ENCODE results near the gene PDF. TPM values are rescaled to one million over a fixed set of nuclear protein-coding genes. Genes with fewer than 3 reads are reported as not detected.

Gene PDF
- total RNA-seq, 1 experiment from 2014 or later = 9.1 TPM

GRCh38 chr16:69348222-69348621, 17.8 kb upstream of the PDF start:
- Histone ChIP-seq H3K36me3 (peaks cover 5% of the 10 kb centered on the region), H3K9me3 (no peaks in the 10 kb centered on the region), H3K4me3 (no peak overlapping the region), H3K27me3 (no peaks in the 10 kb centered on the region)
- no peak for DNase-seq

GRCh38 chr16:69346683-69347082, 16.3 kb upstream of the PDF start:
- Histone ChIP-seq H3K9me3 (no peaks in the 10 kb centered on the region), H3K36me3 (peaks cover 16% of the 10 kb centered on the region), H3K4me3 (no peak overlapping the region), H3K27me3 (no peaks in the 10 kb centered on the region)
- DNase-seq = no peak

- Histone ChIP-seq H3K36me3 (peaks cover 24% of the 10 kb centered on the region), H3K4me3 (no peak overlapping the region), H3K9me3 (no peaks in the 10 kb centered on the region), H3K27me3 (no peaks in the 10 kb centered on the region)
- no peak for DNase-seq
Observed at GRCh38 chr16:69345923-69346322, 15.5 kb upstream of the PDF start.

- no peak overlapping the region for H3K4me3 ChIP-seq
- peaks cover 33% of the 10 kb centered on the region for H3K36me3 ChIP-seq
- DNase-seq = no peak
- H3K27me3 ChIP-seq = no peaks in the 10 kb centered on the region
- H3K9me3 ChIP-seq = no peaks in the 10 kb centered on the region
Observed at GRCh38 chr16:69344171-69344570, 13.8 kb upstream of the PDF start.

GRCh38 chr16:69340095-69340644, 9.8 kb upstream of the PDF start:
- Histone ChIP-seq H3K36me3 (peaks cover 44% of the 10 kb centered on the region), H3K27me3 (no peaks in the 10 kb centered on the region), H3K9me3 (no peaks in the 10 kb centered on the region), H3K4me3 (peak overlapping the region; percentile 84)
- DNase-seq = no peak

GRCh38 chr16:69339289-69340094, 9.1 kb upstream of the PDF start, which contains the start of the genes COG8 and NIP7:
TSS of gene COG8 (minus strand) at chr16:69339564. CDS start at chr16:69339552, 12 bp downstream.
TSS of gene NIP7 (plus strand) at chr16:69339772. CDS start at chr16:69339830, 58 bp downstream.
- Histone ChIP-seq H3K36me3 (peaks cover 49% of the 10 kb centered on the region), H3K9me3 (no peaks in the 10 kb centered on the region), H3K4me3 (peak within 1 kb of the TSS; percentile 84), H3K27me3 (no peaks in the 10 kb centered on the region)
- DNase-seq = peak; percentile 93

GRCh38 chr16:69338557-69339288, 8.3 kb upstream of the PDF start:
- no peak for DNase-seq

GRCh38 chr16:69334696-69335095, 4.3 kb upstream of the PDF start:
- Histone ChIP-seq H3K4me3 (no peak overlapping the region), H3K9me3 (no peaks in the 10 kb centered on the region), H3K36me3 (peaks cover 38% of the 10 kb centered on the region), H3K27me3 (no peaks in the 10 kb centered on the region)
- DNase-seq = no peak

More at GRCh38 chr16:69338557-69339288, 8.3 kb upstream of the PDF start:
- no peaks in the 10 kb centered on the region for H3K27me3 ChIP-seq
- peaks cover 55% of the 10 kb centered on the region for H3K36me3 ChIP-seq
- peak overlapping the region; percentile 84 for H3K4me3 ChIP-seq
- no peaks in the 10 kb centered on the region for H3K9me3 ChIP-seq

- H3K36me3 ChIP-seq = peaks cover 46% of the 10 kb centered on the region
- peak overlapping the region; percentile 67 for H3K4me3 ChIP-seq
- H3K27me3 ChIP-seq = no peaks in the 10 kb centered on the region
- no peaks in the 10 kb centered on the region for H3K9me3 ChIP-seq
- no peak for DNase-seq
Observed at GRCh38 chr16:69329369-69330285, 761 bp downstream of the PDF start.

GRCh38 chr16:69328854-69329316, 1.5 kb downstream of the PDF start:
- peak; percentile 62 for DNase-seq
- Histone ChIP-seq H3K4me3 (peak overlapping the region; percentile 67), H3K36me3 (peaks cover 45% of the 10 kb centered on the region), H3K9me3 (no peaks in the 10 kb centered on the region), H3K27me3 (no peaks in the 10 kb centered on the region)

GRCh38 chr16:69327585-69328310, 2.6 kb downstream of the PDF start:
- no peaks in the 10 kb centered on the region for H3K27me3 ChIP-seq
- peaks cover 38% of the 10 kb centered on the region for H3K36me3 ChIP-seq
- no peak for DNase-seq
- no peaks in the 10 kb centered on the region for H3K9me3 ChIP-seq
- peak overlapping the region; percentile 67; the same call in 1 of the 2 replicates for H3K4me3 ChIP-seq

GRCh38 chr16:69326172-69326873, 4.1 kb downstream of the PDF start:
- no peaks in the 10 kb centered on the region for H3K27me3 ChIP-seq
- peaks cover 44% of the 10 kb centered on the region for H3K36me3 ChIP-seq
- H3K4me3 ChIP-seq = no peak overlapping the region

GRCh38 chr16:69325784-69326171, 4.6 kb downstream of the PDF start:
- DNase-seq = no peak
- no peak overlapping the region for H3K4me3 ChIP-seq
- no peaks in the 10 kb centered on the region for H3K27me3 ChIP-seq
- no peaks in the 10 kb centered on the region for H3K9me3 ChIP-seq
- peaks cover 42% of the 10 kb centered on the region for H3K36me3 ChIP-seq

More at GRCh38 chr16:69326172-69326873, 4.1 kb downstream of the PDF start:
- no peak for DNase-seq
- H3K9me3 ChIP-seq = no peaks in the 10 kb centered on the region

- Histone ChIP-seq H3K36me3 (peaks cover 40% of the 10 kb centered on the region), H3K4me3 (no peak overlapping the region), H3K27me3 (no peaks in the 10 kb centered on the region), H3K9me3 (no peaks in the 10 kb centered on the region)
- no peak for DNase-seq
Observed at GRCh38 chr16:69324585-69325253, 5.7 kb downstream of the PDF start.
